Measurements from ENCODE around the gene GPS2. TPM values are rescaled to one million over a fixed set of nuclear protein-coding genes. Genes with fewer than 3 reads are reported as not detected.
A peak's percentile ranks its signal among the peaks of the same experiment; 100 is the strongest.

Gene GPS2
- total RNA-seq, 4 donors from 2014 or later, result 36.1 to 108 (median 57.3) TPM

- TF ChIP-seq CTCF (IDR thresholded peaks at IDR 0.05) (no peak), EP300 (IDR thresholded peaks at IDR 0.05) (no peak), POLR2A (IDR thresholded peaks at IDR 0.05) (no peak)
- Histone ChIP-seq H3K27me3 (peaks cover 0 to 15% of the 10 kb centered on the region in 2 donors), H3K36me3 (peaks cover 0 to 33% (median 0%) of the 10 kb centered on the region in 3 donors), H3K4me1 (peaks cover 0 to 30% (median 14%) of the 10 kb centered on the region in 4 donors), H3K9me3 (no peaks in the 10 kb centered on the region), H3K27ac (peak within 1 kb of the TSS; percentile 78 to 97 (median 86)), H3K4me3 (peak within 1 kb of the TSS; percentile 77 to 91 (median 79))
- WGBS, 2 donors, result 1 to 2% methylated on average over 23 to 34 of the region's 50 CpGs
- DNase-seq (ENCODE audit: low spot score in 2 of 2), result no peak
These were observed 13.7 kb upstream of the GPS2 start, which contains the start of gene NEURL4 for GRCh38 chr17:7328840-7329373. Gene NEURL4 (minus strand): TSS chr17:7329335. CDS start chr17:7329312, 23 bp downstream.

- Histone ChIP-seq H3K27me3 (peaks cover 0 to 8% of the 10 kb centered on the region in 2 donors), H3K4me1 (peaks cover 0 to 30% (median 14%) of the 10 kb centered on the region in 4 donors), H3K27ac (no peak overlapping the region), H3K4me3 (peak overlapping the region in 1 of 4 donors; percentile 77), H3K9me3 (no peaks in the 10 kb centered on the region), H3K36me3 (peaks cover 2 to 42% (median 8%) of the 10 kb centered on the region in 3 donors)
- WGBS, 2 donors, result 76 to 91% methylated on average over 1 of the region's 1 CpG
- no peak for DNase-seq (ENCODE audit: low spot score in 2 of 2)
- TF ChIP-seq POLR2A (IDR thresholded peaks at IDR 0.05) (no peak), CTCF (IDR thresholded peaks at IDR 0.05) (no peak), EP300 (IDR thresholded peaks at IDR 0.05) (no peak)
These were observed 12.8 kb upstream of the GPS2 start for GRCh38 chr17:7328009-7328408.

GRCh38 chr17:7327501-7327900 is 12.3 kb upstream of the GPS2 start:
- H3K27me3 ChIP-seq, result peaks cover 0 to 8% of the 10 kb centered on the region in 2 donors
- WGBS, 2 donors, result 67 to 81% methylated on average over 17 of the region's 17 CpGs
- H3K27ac ChIP-seq, result no peak overlapping the region
- H3K9me3 ChIP-seq, result no peaks in the 10 kb centered on the region
- no peak for TF ChIP-seq POLR2A (IDR thresholded peaks at IDR 0.05)
- TF ChIP-seq EP300 (IDR thresholded peaks at IDR 0.05), result no peak
- no peak for TF ChIP-seq CTCF (IDR thresholded peaks at IDR 0.05)
- H3K4me1 ChIP-seq, result peaks cover 0 to 30% (median 14%) of the 10 kb centered on the region in 4 donors
- H3K4me3 ChIP-seq, result no peak overlapping the region
- DNase-seq (ENCODE audit: low spot score in 2 of 2), result no peak
- peaks cover 2 to 47% (median 12%) of the 10 kb centered on the region in 3 donors for H3K36me3 ChIP-seq

GRCh38 chr17:7327056-7327455 is 11.9 kb upstream of the GPS2 start:
- no peak overlapping the region for H3K4me3 ChIP-seq
- peaks cover 0 to 6% of the 10 kb centered on the region in 2 donors for H3K27me3 ChIP-seq
- no peak for DNase-seq (ENCODE audit: low spot score in 2 of 2)
- H3K4me1 ChIP-seq, result peaks cover 0 to 30% (median 14%) of the 10 kb centered on the region in 4 donors
- H3K27ac ChIP-seq, result no peak overlapping the region
- H3K9me3 ChIP-seq, result no peaks in the 10 kb centered on the region
- 86 to 87% methylated on average over 7 of the region's 7 CpGs for WGBS, 2 donors
- peaks cover 4 to 51% (median 15%) of the 10 kb centered on the region in 3 donors for H3K36me3 ChIP-seq
- TF ChIP-seq POLR2A (IDR thresholded peaks at IDR 0.05) (no peak), EP300 (IDR thresholded peaks at IDR 0.05) (no peak), CTCF (IDR thresholded peaks at IDR 0.05) (no peak)

- 92 to 93% methylated on average over 7 to 11 of the region's 11 CpGs for WGBS, 2 donors
- H3K27me3 ChIP-seq, result no peaks in the 10 kb centered on the region
- TF ChIP-seq EP300 (IDR thresholded peaks at IDR 0.05), result no peak
- no peak for TF ChIP-seq CTCF (IDR thresholded peaks at IDR 0.05)
- no peak for TF ChIP-seq POLR2A (IDR thresholded peaks at IDR 0.05)
- peaks cover 4 to 60% (median 22%) of the 10 kb centered on the region in 3 donors for H3K36me3 ChIP-seq
- H3K27ac ChIP-seq, result no peak overlapping the region
- no peaks in the 10 kb centered on the region for H3K9me3 ChIP-seq
- H3K4me3 ChIP-seq, result no peak overlapping the region
- DNase-seq (ENCODE audit: low spot score in 2 of 2), result no peak
- peaks cover 0 to 30% (median 14%) of the 10 kb centered on the region in 4 donors for H3K4me1 ChIP-seq
These were observed 11.0 kb upstream of the GPS2 start for GRCh38 chr17:7326186-7326585.
